HG02840 (cell line): ENCODE measurements around the gene LMOD1.
"Not testable (repeated sequence)": the region's sequence is repeated elsewhere in the genome, so short reads cannot be mapped to it uniquely, and the experiment has no call there.

ENCODE experiments used
- ATAC-seq: cut with Tn5 transposase; IDR thresholded peaks from one replicate; pipeline ENCODE4 v1.9.1; 2021; ENCODE audit warnings: mild to moderate bottlenecking, moderate library complexity, moderate number of reproducible peaks; ENCODE audit not compliant: unreplicated experiment, low FRiP score

The LMOD1 gene

DNA sequence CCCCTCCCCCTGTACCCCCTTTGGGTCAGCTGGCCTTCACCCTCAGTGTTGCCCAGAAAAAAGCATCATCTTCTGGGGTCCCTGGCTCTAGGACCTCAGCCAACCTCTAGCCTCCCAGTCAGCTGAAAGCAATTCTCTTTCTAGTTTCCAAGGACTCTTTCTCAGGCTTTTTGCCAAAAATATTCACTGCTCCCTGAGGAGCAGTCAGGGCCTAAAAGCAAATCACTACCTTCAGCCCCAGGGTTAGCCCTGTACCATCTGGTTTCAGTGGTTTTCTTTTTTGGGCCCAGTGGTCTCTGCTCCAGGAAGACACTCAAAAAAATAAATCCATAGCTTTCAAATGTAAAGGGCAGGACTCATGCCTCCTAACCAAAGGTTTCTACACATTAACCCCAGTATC, 3.1 kb upstream of the LMOD1 start:
- no peak for ATAC-seq

- ATAC-seq, result no peak
Observed at GRCh38 chr1:201947697-201948008, 1.3 kb upstream of the LMOD1 start.

DNA sequence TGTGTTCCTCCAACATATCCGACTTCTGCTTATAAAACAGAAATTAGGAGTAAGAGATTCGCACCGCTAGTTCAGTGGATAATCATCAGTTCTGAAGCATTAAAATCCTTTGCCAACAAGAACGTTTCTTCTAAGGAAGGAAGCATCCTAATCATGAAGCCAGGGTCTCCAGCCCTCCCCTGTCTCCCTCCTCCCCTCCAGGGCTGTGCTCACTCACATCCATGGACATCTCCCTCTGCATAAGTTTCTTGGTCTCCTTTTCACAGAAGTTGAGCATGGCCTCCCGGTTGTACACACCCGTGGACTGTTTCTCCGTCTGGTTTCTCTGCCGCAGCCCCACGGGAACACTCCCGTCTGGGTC, 505 bp downstream of the LMOD1 start:
- no peak for ATAC-seq

- ATAC-seq, result no peak
Observed at GRCh38 chr1:201945157-201945556, 1.2 kb downstream of the LMOD1 start.

DNA sequence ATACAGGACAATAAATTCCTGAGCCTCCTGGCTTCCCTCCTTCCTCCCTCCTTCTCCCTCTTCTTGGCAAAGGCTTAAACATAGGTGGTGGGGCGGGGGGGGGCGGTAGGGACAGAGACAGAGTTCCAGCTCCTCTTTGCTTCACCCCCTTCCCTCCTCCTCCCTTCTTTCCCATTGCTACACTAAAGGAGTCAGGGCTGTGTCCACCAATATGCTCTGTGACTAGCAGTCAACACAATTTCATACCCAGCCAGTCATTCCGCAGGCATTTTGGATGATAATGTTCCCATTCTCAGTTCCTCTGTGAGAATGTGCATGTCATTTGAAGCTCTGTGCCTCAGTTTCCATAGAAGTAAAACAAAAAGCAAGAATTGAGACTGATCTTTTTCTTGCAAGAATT, 1.7 kb downstream of the LMOD1 start:
- no peak for ATAC-seq

GRCh38 chr1:201944002-201944401, 2.3 kb downstream of the LMOD1 start:
- no peak for ATAC-seq

GRCh38 chr1:201942129-201942495, 4.2 kb downstream of the LMOD1 start:
- ATAC-seq, result no peak

GRCh38 chr1:201941420-201942128, 4.8 kb downstream of the LMOD1 start:
- no peak for ATAC-seq

DNA sequence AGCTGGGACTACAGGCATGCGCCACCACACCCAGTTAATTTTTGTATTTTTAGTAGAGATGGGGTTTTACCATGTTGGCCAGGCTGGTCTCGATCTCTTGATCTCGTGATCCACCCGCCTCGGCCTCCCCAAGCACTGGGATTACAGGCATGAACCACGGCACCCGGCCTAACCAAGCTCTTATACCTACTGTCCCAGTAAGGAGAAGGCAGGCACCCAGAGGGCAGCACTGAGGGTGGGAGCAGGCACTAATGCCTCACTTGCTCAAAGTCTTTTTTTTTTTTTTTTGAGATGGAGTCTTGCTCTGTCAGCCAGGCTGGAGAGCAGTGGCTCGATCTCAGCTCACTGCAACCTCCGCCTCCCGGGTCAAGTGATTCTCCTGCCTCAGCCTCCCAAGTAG, 6.0 kb downstream of the LMOD1 start:
- not testable (repeated sequence) for ATAC-seq

DNA sequence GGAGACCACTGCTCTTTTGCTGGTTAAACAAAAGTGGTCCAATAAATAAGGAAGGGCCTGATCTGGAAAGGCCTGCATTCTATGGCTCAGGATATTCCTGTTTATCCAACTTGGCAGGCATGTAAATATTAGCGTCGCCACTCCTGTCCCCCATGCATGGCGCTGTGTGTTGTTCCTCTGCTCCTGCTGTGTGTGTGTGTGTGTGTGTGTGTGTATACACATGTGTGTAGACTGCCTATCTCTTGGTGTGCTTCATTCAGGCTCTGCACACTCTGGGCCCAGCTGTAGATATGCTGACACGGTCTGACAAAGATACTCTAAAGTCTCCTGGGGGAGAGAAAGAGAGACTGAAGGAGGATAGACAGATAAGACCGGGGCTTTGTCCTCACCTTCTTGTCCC, 6.8 kb downstream of the LMOD1 start:
- no peak for ATAC-seq

GRCh38 chr1:201939148-201939547, 7.2 kb downstream of the LMOD1 start:
- ATAC-seq, result no peak

DNA sequence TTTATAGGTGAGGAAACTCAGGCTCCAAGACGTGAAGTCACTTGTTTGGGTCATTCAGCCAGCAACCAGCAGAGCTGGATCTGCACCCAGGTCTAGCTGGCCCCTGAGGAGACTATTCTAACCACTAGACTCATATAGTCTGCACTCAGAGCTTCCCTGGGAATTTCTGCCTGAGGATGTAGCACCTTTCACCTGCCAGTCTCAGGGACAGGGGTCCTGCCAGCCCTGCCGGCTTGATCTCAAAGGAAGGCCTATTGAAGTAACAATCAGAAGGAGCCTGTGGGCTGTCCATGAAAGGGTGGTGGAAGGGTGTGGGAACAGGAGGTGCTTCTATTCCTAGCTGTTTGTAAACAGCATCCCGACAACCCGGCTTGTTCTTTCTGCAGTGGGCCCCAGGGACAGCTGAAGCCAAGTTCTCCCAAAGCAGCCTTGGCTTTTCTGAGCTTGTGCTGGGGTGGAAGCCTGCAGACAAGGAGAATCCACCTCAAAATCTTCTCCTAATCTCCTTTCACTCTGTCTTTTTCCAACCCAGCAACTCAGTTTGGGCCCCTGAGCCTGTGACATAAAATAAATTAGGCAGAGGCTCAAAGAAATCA, 7.8 kb downstream of the LMOD1 start:
- ATAC-seq, result no peak

- ATAC-seq, result no peak
Observed at GRCh38 chr1:201937624-201938213, 8.6 kb downstream of the LMOD1 start.

DNA sequence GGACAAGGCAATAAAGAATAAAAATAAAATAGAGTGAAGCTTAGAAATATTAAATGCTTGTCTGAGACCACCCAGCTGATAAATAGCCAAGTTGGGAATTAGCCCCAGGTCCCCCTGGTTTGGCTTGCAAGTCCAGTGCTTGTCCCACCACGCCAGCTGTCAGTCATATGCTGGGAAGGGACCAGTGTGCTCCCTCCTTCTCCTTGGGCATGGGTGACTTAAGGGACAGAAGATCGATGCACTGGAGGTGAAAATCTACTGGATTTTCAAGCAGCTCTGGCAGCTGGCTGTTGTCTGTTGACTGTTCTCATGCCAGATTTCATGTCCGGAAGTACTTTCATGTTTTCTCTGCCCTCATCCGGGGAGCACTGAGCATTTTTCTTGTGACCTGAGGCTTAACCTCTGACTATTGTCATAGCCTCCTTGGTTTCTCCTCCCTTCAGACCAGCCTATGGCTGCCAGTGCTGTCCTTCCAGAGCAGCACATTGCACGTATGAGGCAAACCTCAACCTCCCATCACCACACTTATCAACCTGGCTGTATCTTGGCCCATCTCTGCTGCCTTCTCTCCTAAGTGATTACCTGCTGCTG, 12.4 kb downstream of the LMOD1 start:
- ATAC-seq, result no peak

GRCh38 chr1:201930803-201931202, 15.5 kb downstream of the LMOD1 start:
- no peak for ATAC-seq

DNA sequence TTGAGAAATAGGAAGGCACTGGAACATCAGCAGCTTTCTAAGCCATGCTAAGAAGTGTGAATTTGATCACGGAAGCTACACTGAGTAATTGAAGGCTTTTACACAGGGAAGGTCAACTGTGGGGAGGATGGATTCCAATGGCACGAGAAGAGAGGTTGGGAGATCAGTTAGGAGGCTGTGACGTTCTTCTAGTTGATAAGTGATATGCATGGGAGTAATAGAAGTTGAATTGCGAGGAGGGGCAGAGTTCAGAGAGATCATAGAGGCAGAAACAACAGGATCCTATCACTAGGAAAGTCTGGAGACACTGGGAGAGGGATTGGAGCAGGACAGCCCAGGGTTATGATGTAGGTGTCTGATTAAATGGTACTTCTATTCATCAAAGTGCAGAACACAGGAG, 16.2 kb downstream of the LMOD1 start:
- ATAC-seq, result no peak

- no peak for ATAC-seq
Observed at GRCh38 chr1:201928266-201928665, 18.1 kb downstream of the LMOD1 start.

DNA sequence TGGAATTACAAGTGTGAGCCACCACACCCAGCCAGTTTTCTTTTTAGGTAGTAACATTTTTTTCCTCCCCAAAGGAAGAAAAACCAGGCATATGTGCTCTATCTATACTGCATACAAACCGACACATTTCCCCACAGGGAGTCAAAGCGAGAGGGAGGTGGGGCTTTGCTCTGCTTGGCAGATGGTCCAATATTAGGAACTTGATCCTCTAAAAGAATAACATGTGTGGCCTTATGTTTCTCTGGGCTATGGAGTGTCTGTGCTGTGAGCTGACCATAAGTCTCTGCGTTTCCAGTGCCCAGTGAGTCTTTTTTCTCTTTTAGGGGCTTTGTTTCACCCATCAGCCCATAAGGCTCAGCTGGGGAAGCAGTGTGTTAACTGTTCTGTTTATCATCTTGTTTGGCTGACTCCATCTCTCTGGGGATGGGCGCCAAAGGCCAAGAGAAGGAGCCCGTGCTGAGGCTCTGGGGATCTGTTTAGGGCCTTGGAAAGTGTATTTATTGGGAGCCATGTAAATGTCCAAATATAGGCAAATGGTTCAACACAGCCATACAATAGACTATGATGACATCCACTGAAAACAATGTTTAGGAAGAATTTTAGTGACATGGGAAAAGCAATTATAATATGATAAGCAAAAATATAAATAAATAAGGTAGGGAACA, 20.2 kb downstream of the LMOD1 start:
- no peak for ATAC-seq

GRCh38 chr1:201925301-201925567, 21.1 kb downstream of the LMOD1 start:
- ATAC-seq, result no peak

GRCh38 chr1:201921952-201922558, 24.3 kb downstream of the LMOD1 start:
- no peak for ATAC-seq

DNA sequence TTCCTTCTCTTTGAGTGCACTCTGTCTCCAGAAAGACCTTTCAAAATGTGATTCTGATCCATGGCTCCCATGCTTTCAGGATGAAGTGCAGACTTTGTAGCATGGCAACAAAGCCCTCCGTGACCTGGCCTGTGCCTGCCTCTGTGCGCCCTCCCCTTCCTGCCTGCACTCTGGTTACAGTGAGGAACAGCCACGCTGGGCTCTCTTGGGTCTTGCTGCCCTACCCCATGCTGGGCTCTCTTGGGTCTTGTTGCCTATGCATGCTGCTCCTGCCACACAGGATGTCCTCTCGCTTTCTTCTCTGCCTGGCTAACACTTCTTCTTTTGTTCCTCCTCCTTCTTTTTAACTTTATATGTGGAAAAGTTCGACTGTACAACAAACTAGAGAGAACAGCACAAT, 28.0 kb downstream of the LMOD1 start:
- ATAC-seq, result no peak
